WTC11 (cell line): Measurements from ENCODE around the gene CDK17. TPM values are rescaled to one million over a fixed set of nuclear protein-coding genes. Genes with fewer than 3 reads are reported as not detected.
"Not testable (repeated sequence)": the region's sequence is repeated elsewhere in the genome, so short reads cannot be mapped to it uniquely, and the experiment has no call there.

Source experiments
- ATAC-seq: fragments of 200-7000 bp; cut with Tn5 transposase; 2 replicates; pipeline ENCODE4 v1.10.0; 2021; ENCODE audit warnings: mild to moderate bottlenecking, moderate library complexity
- CTCF ChIA-PET: fragments of 300-600 bp; sonication (Branson Sonifier 250); formaldehyde crosslinking; loops from one replicate; lab custom pipeline; 2021; ENCODE audit warnings: antibody characterized with exemption; lab: Charles Lee
- POLR2A ChIA-PET: fragments of 350-600 bp; sonication (Branson Sonifier 250); formaldehyde crosslinking; loops from one replicate; lab custom pipeline; 2021; ENCODE audit warnings: antibody characterized with exemption; lab: Charles Lee
- DNase-seq: peaks from one replicate; pipeline ENCODE4 v3.0.0; 2021; ENCODE audit warnings: low spot score
- H3K27ac Mint-ChIP-seq: 2 replicates; pipeline ENCODE4 v1.8.0; 2021; ENCODE audit warnings: mixed read lengths
- H3K27me3 Mint-ChIP-seq: 2 replicates; pipeline ENCODE4 v1.8.0; 2021; ENCODE audit warnings: low read depth, mild to moderate bottlenecking, moderate library complexity, mixed read lengths
- H3K36me3 Mint-ChIP-seq: 2 replicates; pipeline ENCODE4 v1.8.0; 2021; ENCODE audit warnings: mixed read lengths
- H3K4me1 Mint-ChIP-seq: 2 replicates; pipeline ENCODE4 v1.8.0; 2022; ENCODE audit warnings: mixed read lengths
- H3K4me3 Mint-ChIP-seq: 2 replicates; pipeline ENCODE4 v1.8.0; 2021; ENCODE audit warnings: mild to moderate bottlenecking, moderate library complexity, mixed read lengths
- H3K9me3 Mint-ChIP-seq: 2 replicates; pipeline ENCODE4 v1.8.0; 2021; ENCODE audit warnings: mixed read lengths
- ATF1 ChIP-seq: sonication (generic); formaldehyde crosslinking; IDR thresholded peaks from 2 replicates; pipeline ENCODE4 v1.8.1; 2023; ENCODE audit warnings: mild to moderate bottlenecking, moderate library complexity, missing genetic modification reagents
- CDX4 ChIP-seq: fragments of 250-450 bp; sonication (Bioruptor Pico); IDR thresholded peaks from 2 replicates; pipeline ENCODE4 v1.9.0; 2021; ENCODE audit warnings: moderate library complexity, mild to moderate bottlenecking, inconsistent platforms, borderline replicate concordance
- ESRRA ChIP-seq: sonication (generic); formaldehyde crosslinking; IDR thresholded peaks from 2 replicates; pipeline ENCODE4 v1.8.1; 2022; ENCODE audit warnings: mild to moderate bottlenecking, missing genetic modification reagents, borderline replicate concordance
- FOXP1 ChIP-seq: sonication (generic); formaldehyde crosslinking; IDR thresholded peaks from 2 replicates; pipeline ENCODE4 v1.8.0; 2022; ENCODE audit warnings: missing genetic modification reagents, mild to moderate bottlenecking, moderate library complexity, borderline replicate concordance
- GTF2I ChIP-seq: fragments of 250-450 bp; sonication (Bioruptor Pico); conservative IDR thresholded peaks from 2 replicates; pipeline ENCODE4 v1.4.0; 2021; ENCODE audit warnings: mild to moderate bottlenecking
- MAX ChIP-seq: sonication (generic); formaldehyde crosslinking; IDR thresholded peaks from 2 replicates; pipeline ENCODE4 v1.8.0; 2022; ENCODE audit warnings: mild to moderate bottlenecking, missing genetic modification reagents
- NFYB ChIP-seq: sonication (generic); formaldehyde crosslinking; conservative IDR thresholded peaks from 2 replicates; pipeline ENCODE4 v1.8.0; 2022; ENCODE audit warnings: low read depth, missing genetic modification reagents
- OVOL2 ChIP-seq: fragments of 250-450 bp; sonication (Bioruptor Pico); IDR thresholded peaks from 2 replicates; pipeline ENCODE4 v1.9.0; 2021; ENCODE audit warnings: mild to moderate bottlenecking, borderline replicate concordance
- PRDM15 ChIP-seq: sonication (generic); formaldehyde crosslinking; IDR thresholded peaks from 2 replicates; pipeline ENCODE4 v1.8.0; 2022; ENCODE audit warnings: missing genetic modification reagents
- SOX15 ChIP-seq: fragments of 250-450 bp; sonication (Bioruptor Pico); IDR thresholded peaks from 2 replicates; pipeline ENCODE4 v1.9.0; 2021; ENCODE audit warnings: mild to moderate bottlenecking
- TP53 ChIP-seq: sonication (generic); formaldehyde crosslinking; IDR thresholded peaks from 2 replicates; pipeline ENCODE4 v1.8.1; 2023; ENCODE audit warnings: mild to moderate bottlenecking, missing genetic modification reagents
- ZNF138 ChIP-seq: sonication (generic); formaldehyde crosslinking; conservative IDR thresholded peaks from 2 replicates; pipeline ENCODE4 v1.8.1; 2022; ENCODE audit warnings: mild to moderate bottlenecking, moderate library complexity, missing genetic modification reagents
- ZNF317 ChIP-seq: sonication (generic); formaldehyde crosslinking; IDR thresholded peaks from 2 replicates; pipeline ENCODE4 v1.8.1; 2023; ENCODE audit warnings: low read depth, mild to moderate bottlenecking, moderate library complexity, missing genetic modification reagents, borderline replicate concordance
- ZSCAN18 ChIP-seq: fragments of 250-450 bp; sonication (Bioruptor Pico); IDR thresholded peaks from 2 replicates; pipeline ENCODE4 v2.1.2; 2022; ENCODE audit warnings: mild to moderate bottlenecking, moderate library complexity
- total RNA-seq: library from RNA; stranded (reverse); gene quantifications from 3 replicates; pipeline ENCODE4 v1.2.3, GENCODE V29; 2021

Gene CDK17
- total RNA-seq, 1 experiment from 2014 or later: 20.0 TPM

- no peaks in the 10 kb centered on the region for H3K4me1 Mint-ChIP-seq
- H3K9me3 Mint-ChIP-seq: no peaks in the 10 kb centered on the region
- H3K27me3 Mint-ChIP-seq: no peaks in the 10 kb centered on the region
- H3K36me3 Mint-ChIP-seq: no peaks in the 10 kb centered on the region
- POLR2A ChIA-PET: no interaction called here
- TF ChIP-seq CDX4 (CRISPR knock-in tag): no peak
- TF ChIP-seq, all 79 proteins: peak for 0
- no peak for ATAC-seq
- Mint-ChIP-seq H3K27ac (no peak overlapping the region), H3K4me3 (no peak overlapping the region)
- DNase-seq: no peak
- CTCF ChIA-PET: no interaction called here
These were observed 36.3 kb upstream of the CDK17 start for GRCh38 chr12:96436366-96437170.

GRCh38 chr12:96434107-96434506, 33.9 kb upstream of the CDK17 start:
- CTCF ChIA-PET: interaction anchor here (0.7 kb wide), 1 partner anchor 373 kb away, joined by 3 read pairs; no protein-coding TSS in a partner anchor
- DNase-seq (no peak), ATAC-seq (no peak)
- Mint-ChIP-seq H3K27me3 (no peaks in the 10 kb centered on the region), H3K36me3 (no peaks in the 10 kb centered on the region), H3K9me3 (no peaks in the 10 kb centered on the region), H3K4me1 (no peaks in the 10 kb centered on the region), H3K4me3 (no peak overlapping the region)
- TF ChIP-seq OVOL2 (no peak), PRDM15 (CRISPR knock-in tag) (no peak), SOX15 (CRISPR knock-in tag) (no peak), ZSCAN18 (no peak), MAX (CRISPR knock-in tag) (no peak), NFYB (CRISPR knock-in tag) (no peak), ZNF138 (CRISPR knock-in tag) (no peak), ATF1 (CRISPR knock-in tag) (no peak)
- TF ChIP-seq, all 79 proteins: peak for 0
- no peak overlapping the region for H3K27ac Mint-ChIP-seq
- POLR2A ChIA-PET: no interaction called here

GRCh38 chr12:96432496-96433321, 32.5 kb upstream of the CDK17 start:
- ChIA-PET POLR2A (interaction anchor here (0.7 kb wide), 1 partner anchor 456 kb away, joined by 11 read pairs; no protein-coding TSS in a partner anchor), CTCF (interaction anchor here (0.6 kb wide), 1 partner anchor 66 kb away, joined by 4 read pairs; no protein-coding TSS in a partner anchor)
- not testable (repeated sequence) for H3K27ac Mint-ChIP-seq, H3K4me1 Mint-ChIP-seq, H3K27me3 Mint-ChIP-seq, H3K9me3 Mint-ChIP-seq, H3K4me3 Mint-ChIP-seq, ATAC-seq, DNase-seq, H3K36me3 Mint-ChIP-seq

- no peak; the same call in 1 of the 2 replicates for ATAC-seq
- no peak overlapping the region for H3K27ac Mint-ChIP-seq
- no peak for TF ChIP-seq FOXP1 (CRISPR knock-in tag)
- no peak for TF ChIP-seq ZNF138 (CRISPR knock-in tag)
- TF ChIP-seq ZNF317 (CRISPR knock-in tag): no peak
- no peak for TF ChIP-seq PRDM15 (CRISPR knock-in tag)
- no peak for TF ChIP-seq ATF1 (CRISPR knock-in tag)
- TF ChIP-seq TP53 (CRISPR knock-in tag): no peak
- TF ChIP-seq ESRRA: no peak
- TF ChIP-seq GTF2I: no peak
- TF ChIP-seq CDX4 (CRISPR knock-in tag): no peak
These were observed 30.8 kb upstream of the CDK17 start for GRCh38 chr12:96431067-96431466.

More at GRCh38 chr12:96431067-96431466, 30.8 kb upstream of the CDK17 start:
- no peaks in the 10 kb centered on the region for H3K27me3 Mint-ChIP-seq
- ChIA-PET CTCF (no interaction called here), POLR2A (no interaction called here)
- no peak overlapping the region for H3K4me3 Mint-ChIP-seq
- no peaks in the 10 kb centered on the region for H3K9me3 Mint-ChIP-seq
- H3K36me3 Mint-ChIP-seq: no peaks in the 10 kb centered on the region
- peaks cover 6% of the 10 kb centered on the region for H3K4me1 Mint-ChIP-seq
- no peak for DNase-seq
